Measurements from ENCODE around the gene CDH15. TPM values are rescaled to one million over a fixed set of nuclear protein-coding genes. Genes with fewer than 3 reads are reported as not detected.

CDH15 gene
- total and polyA plus RNA-seq, 9 of the 15 experiments (the other 6 are each of a cell fraction or from before 2014, with no cell fraction given), result 0.07 to 0.18 TPM; not detected in 7

- peak; percentile 39; the same call in 1 of the 2 replicates for TF ChIP-seq MITF (IDR thresholded peaks at IDR 0.05)
- no peak for TF ChIP-seq CBX5 (IDR thresholded peaks at IDR 0.05; ENCODE audit: borderline replicate concordance, low read depth)
- 0 out of 2 replicates have a peak, but pooled peaks have one; percentile 13 for TF ChIP-seq CREB3L1 (IDR thresholded peaks at IDR 0.05; ENCODE audit: borderline replicate concordance, low read depth)
- no peak for TF ChIP-seq KDM2B (CRISPR knock-in tag; IDR thresholded peaks at IDR 0.05)
- TF ChIP-seq ZBTB7A (IDR thresholded peaks at IDR 0.05; ENCODE audit: borderline replicate concordance, control insufficient read depth, low read depth, low read length), result peak; percentile 63; the same call in 1 of the 2 replicates
- no peak for TF ChIP-seq GATAD2B (IDR thresholded peaks at IDR 0.05; ENCODE audit: borderline replicate concordance)
- peak; percentile 60; the same call in 1 of the 2 replicates for TF ChIP-seq ZNF589 (CRISPR knock-in tag; IDR thresholded peaks at IDR 0.05; ENCODE audit: low read depth)
- 0 out of 2 replicates have a peak, but pooled peaks have one; percentile 27 for TF ChIP-seq ZBTB49 (CRISPR knock-in tag; IDR thresholded peaks at IDR 0.05; ENCODE audit: borderline replicate concordance)
- TF ChIP-seq SMARCA4 (IDR thresholded peaks at IDR 0.05), result peak; percentile 83
- TF ChIP-seq TEAD1 (CRISPR knock-in tag; IDR thresholded peaks at IDR 0.05), result peak in 1 of 2 experiments; percentile 41; a peak in 1 of 4 replicates
- no peak for TF ChIP-seq IRF2 (CRISPR knock-in tag; IDR thresholded peaks at IDR 0.05)
- peak; percentile 23; the same call in 1 of the 2 replicates for TF ChIP-seq RNF2 (IDR thresholded peaks at IDR 0.05)
Measured at GRCh38 chr16:89216315-89217137, 45.0 kb downstream of the CDH15 start (continued).

Measured in K562 (cell line).